Stimulated activated naive B cell treated with anti-CD40 and anti-IgM and Interleukin-4, amounts not matched to agents 10 μg/mL and 1 μg/mL and 100 μg/mL, for 72 hours (primary cell): ENCODE data around the gene ARMH2.
"Not testable (repeated sequence)": the region's sequence is repeated elsewhere in the genome, so short reads cannot be mapped to it uniquely, and the experiment has no call there.

Source experiments
- ATAC-seq, 2 donors: fragments of 150-1000 bp; cut with Tn5 transposase; replicated peaks; 2 replicates each; pipeline ENCODE4 v1.10.0; 2021; ENCODE audit warnings: moderate library complexity in 1 of 2
- DNase-seq: peaks from one replicate; pipeline ENCODE4 v3.0.0; 2021
- H3K27ac Mint-ChIP-seq: one replicate; pipeline ENCODE4 v1.8.0; 2022; ENCODE audit warnings: mild to moderate bottlenecking, mixed read lengths
- H3K27me3 Mint-ChIP-seq, 2 donors: one replicate each; pipeline ENCODE4 v1.8.0; 2022; ENCODE audit warnings: mixed read lengths in 2 of 2
- H3K36me3 Mint-ChIP-seq, 2 donors: one replicate each; pipeline ENCODE4 v1.8.0; 2022; ENCODE audit warnings: mixed read lengths in 2 of 2, mild to moderate bottlenecking in 1 of 2
- H3K4me1 Mint-ChIP-seq, 2 donors: one replicate each; pipeline ENCODE4 v1.8.0; 2022; ENCODE audit warnings: mixed read lengths in 2 of 2, mild to moderate bottlenecking in 1 of 2
- H3K4me3 Mint-ChIP-seq, 2 donors: one replicate each; pipeline ENCODE4 v1.8.0; 2022; ENCODE audit warnings: mild to moderate bottlenecking in 2 of 2, mixed read lengths in 2 of 2, moderate library complexity in 1 of 2
- H3K9me3 Mint-ChIP-seq, 2 donors: one replicate each; pipeline ENCODE4 v1.8.0; 2022; ENCODE audit warnings: mixed read lengths in 2 of 2, mild to moderate bottlenecking in 1 of 2

Gene ARMH2

GRCh38 chr6:24764833-24765828, 33.6 kb downstream of the ARMH2 start:
- ATAC-seq, H3K4me1 Mint-ChIP-seq, H3K27ac Mint-ChIP-seq, H3K4me3 Mint-ChIP-seq, DNase-seq, H3K36me3 Mint-ChIP-seq, H3K9me3 Mint-ChIP-seq, H3K27me3 Mint-ChIP-seq: not testable (repeated sequence)

DNA sequence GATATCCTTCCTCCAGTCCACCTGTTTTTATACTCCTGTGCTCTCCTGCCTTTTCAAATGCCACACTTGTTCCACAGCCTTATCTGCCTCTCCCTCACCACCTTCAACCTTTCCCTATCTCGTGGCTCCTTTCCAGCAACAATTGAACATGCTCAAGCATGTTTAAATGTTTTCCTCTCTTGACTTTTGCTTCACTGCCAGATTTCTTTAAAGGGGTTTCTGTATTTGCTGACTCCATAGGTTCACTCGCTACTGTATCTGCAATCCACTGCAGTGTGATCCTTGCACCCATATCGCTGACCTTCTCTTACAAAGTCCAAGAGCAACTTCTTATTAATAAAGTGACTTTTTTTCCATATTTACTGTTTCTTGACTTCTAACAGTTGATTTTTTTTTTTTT, 35.1 kb downstream of the ARMH2 start:
- H3K4me1 Mint-ChIP-seq, result peaks cover 6 to 7% of the 10 kb centered on the region in 2 donors
- H3K4me3 Mint-ChIP-seq, result no peak overlapping the region
- ATAC-seq, result no peak
- no peaks in the 10 kb centered on the region for H3K27me3 Mint-ChIP-seq
- DNase-seq, result no peak
- no peak overlapping the region for H3K27ac Mint-ChIP-seq
- no peaks in the 10 kb centered on the region for H3K36me3 Mint-ChIP-seq
- H3K9me3 Mint-ChIP-seq, result peaks cover 2 to 4% of the 10 kb centered on the region in 2 donors

DNA sequence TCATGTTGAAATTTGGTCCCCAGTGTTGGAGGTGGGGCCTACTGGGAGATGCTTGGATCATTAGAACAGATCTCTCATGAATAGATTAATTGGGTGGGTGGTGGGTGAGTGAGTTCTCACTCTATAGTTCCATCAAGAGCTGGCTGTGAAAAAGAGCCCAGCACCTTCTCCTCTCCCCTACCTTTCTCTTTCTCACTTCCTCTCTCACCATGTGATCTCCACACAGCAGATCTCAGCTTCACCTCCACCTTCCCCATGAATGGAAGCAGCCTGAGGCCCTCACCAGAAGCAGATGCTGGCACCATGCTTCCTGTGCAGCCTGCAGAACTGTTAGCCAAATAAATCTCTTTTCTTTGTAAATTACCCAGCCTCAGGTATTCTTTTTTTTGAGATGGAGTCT, 36.9 kb downstream of the ARMH2 start:
- no peak for DNase-seq
- peaks cover 6 to 7% of the 10 kb centered on the region in 2 donors for H3K4me1 Mint-ChIP-seq
- H3K36me3 Mint-ChIP-seq, result no peaks in the 10 kb centered on the region
- no peaks in the 10 kb centered on the region for H3K27me3 Mint-ChIP-seq
- H3K27ac Mint-ChIP-seq, result no peak overlapping the region
- ATAC-seq, result peak; percentile 42 to 66
- no peak overlapping the region for H3K4me3 Mint-ChIP-seq
- peaks cover 2 to 4% of the 10 kb centered on the region in 2 donors for H3K9me3 Mint-ChIP-seq

DNA sequence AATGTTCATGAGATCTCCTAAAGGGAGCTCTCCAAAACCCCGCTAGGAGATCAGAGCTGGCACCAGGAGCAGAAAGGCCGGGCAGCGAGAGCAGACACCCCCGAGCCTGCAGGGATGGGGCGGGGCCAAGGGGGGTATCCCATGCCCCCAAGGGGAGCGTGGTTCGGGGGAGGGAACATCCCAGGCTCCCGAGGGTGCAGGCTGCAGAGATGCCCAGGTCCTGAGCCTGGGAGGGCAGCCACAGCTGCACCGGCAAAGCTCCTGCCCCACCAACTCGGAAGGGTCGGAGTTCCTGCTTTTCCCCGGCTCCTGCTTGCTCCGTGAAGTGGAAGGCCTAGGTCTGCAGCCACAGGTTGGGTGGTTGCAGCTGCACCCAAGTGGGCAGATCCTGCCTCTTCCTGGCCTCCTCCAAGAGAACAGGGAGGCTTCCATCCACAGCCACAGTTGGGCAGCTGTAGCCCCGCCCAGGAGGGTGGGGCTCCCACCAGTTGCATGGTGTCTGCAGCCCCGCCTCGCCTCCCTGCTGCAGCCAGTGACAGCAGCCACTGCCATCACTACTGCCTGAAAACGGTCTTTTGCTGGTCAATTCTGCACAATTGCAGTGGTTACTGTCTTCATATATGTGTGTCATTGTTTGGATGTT, 37.4 kb downstream of the ARMH2 start:
- DNase-seq (no peak), ATAC-seq (no peak)
- H3K9me3 Mint-ChIP-seq, result peaks cover 2 to 4% of the 10 kb centered on the region in 2 donors
- H3K27ac Mint-ChIP-seq, result no peak overlapping the region
- peaks cover 6 to 7% of the 10 kb centered on the region in 2 donors for H3K4me1 Mint-ChIP-seq
- H3K27me3 Mint-ChIP-seq, result no peaks in the 10 kb centered on the region
- H3K4me3 Mint-ChIP-seq, result no peak overlapping the region
- H3K36me3 Mint-ChIP-seq, result no peaks in the 10 kb centered on the region

- no peak for ATAC-seq
These were observed 38.5 kb downstream of the ARMH2 start for GRCh38 chr6:24760210-24760609.

GRCh38 chr6:24759718-24760117, 39.0 kb downstream of the ARMH2 start:
- no peak overlapping the region for H3K27ac Mint-ChIP-seq
- no peaks in the 10 kb centered on the region for H3K27me3 Mint-ChIP-seq
- H3K36me3 Mint-ChIP-seq, result no peaks in the 10 kb centered on the region
- no peak overlapping the region for H3K4me3 Mint-ChIP-seq
- DNase-seq (no peak), ATAC-seq (no peak)
- peaks cover 6 to 7% of the 10 kb centered on the region in 2 donors for H3K4me1 Mint-ChIP-seq
- peaks cover 2 to 4% of the 10 kb centered on the region in 2 donors for H3K9me3 Mint-ChIP-seq

More at GRCh38 chr6:24760210-24760609, 38.5 kb downstream of the ARMH2 start:
- Mint-ChIP-seq H3K36me3 (no peaks in the 10 kb centered on the region), H3K9me3 (peaks cover 2 to 4% of the 10 kb centered on the region in 2 donors), H3K4me1 (peaks cover 6 to 7% of the 10 kb centered on the region in 2 donors), H3K27ac (no peak overlapping the region), H3K4me3 (no peak overlapping the region), H3K27me3 (no peaks in the 10 kb centered on the region)
- no peak for DNase-seq

DNA sequence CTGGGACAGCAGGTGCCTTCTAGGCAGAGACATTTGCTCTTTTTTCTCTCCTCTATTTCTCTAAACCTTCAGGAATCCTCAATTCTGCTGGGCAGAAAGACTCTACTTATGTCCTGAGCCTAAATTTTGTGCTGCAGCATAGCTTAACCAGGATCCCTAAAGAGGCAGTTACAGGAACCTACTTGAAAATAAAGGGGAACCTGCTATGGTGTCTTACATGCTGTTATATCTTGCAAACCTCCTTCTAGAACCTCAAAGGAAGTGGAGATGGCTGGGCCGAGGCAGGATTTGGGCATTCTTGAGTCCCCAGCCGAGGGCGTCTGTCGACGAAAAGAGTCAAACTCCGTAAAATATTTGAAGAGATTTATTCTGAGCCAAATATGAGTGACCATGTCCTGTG, 41.1 kb downstream of the ARMH2 start:
- peaks cover 3 to 4% of the 10 kb centered on the region in 2 donors for H3K9me3 Mint-ChIP-seq
- H3K27ac Mint-ChIP-seq, result no peak overlapping the region
- no peaks in the 10 kb centered on the region for H3K27me3 Mint-ChIP-seq
- no peak for DNase-seq
- no peak for ATAC-seq
- no peak overlapping the region for H3K4me3 Mint-ChIP-seq
- no peaks in the 10 kb centered on the region for H3K36me3 Mint-ChIP-seq
- peaks cover 6 to 7% of the 10 kb centered on the region in 2 donors for H3K4me1 Mint-ChIP-seq

GRCh38 chr6:24755279-24755678, 43.4 kb downstream of the ARMH2 start:
- Mint-ChIP-seq H3K36me3 (no peaks in the 10 kb centered on the region), H3K4me1 (no peaks in the 10 kb centered on the region), H3K9me3 (peaks cover 0 to 2% of the 10 kb centered on the region in 2 donors), H3K27ac (no peak overlapping the region), H3K4me3 (no peak overlapping the region), H3K27me3 (no peaks in the 10 kb centered on the region)
- ATAC-seq (no peak), DNase-seq (no peak)

- not testable (repeated sequence) for ATAC-seq, H3K36me3 Mint-ChIP-seq, H3K9me3 Mint-ChIP-seq, DNase-seq, H3K27me3 Mint-ChIP-seq, H3K27ac Mint-ChIP-seq, H3K4me1 Mint-ChIP-seq, H3K4me3 Mint-ChIP-seq
These were observed 44.3 kb downstream of the ARMH2 start for GRCh38 chr6:24754378-24754777.

DNA sequence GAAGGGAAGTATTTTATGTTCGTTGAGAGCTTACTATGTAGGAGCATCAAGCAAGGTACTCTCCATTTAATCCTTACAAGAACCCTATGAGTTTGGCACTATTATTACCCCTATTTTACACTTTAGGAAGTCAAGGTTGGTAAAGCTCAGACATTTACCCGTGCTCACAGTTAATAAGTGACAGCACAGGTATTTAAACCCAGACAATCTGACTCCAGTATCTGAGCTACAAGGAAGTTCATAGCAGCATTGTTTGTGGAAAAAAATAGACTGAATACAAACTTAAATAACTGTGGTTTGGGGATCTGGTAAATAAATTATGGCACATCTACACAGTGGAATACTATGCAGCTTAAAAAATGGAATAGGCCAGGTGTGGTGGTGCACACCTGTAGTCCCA, 45.2 kb downstream of the ARMH2 start:
- DNase-seq (no peak), ATAC-seq (no peak)
- no peak overlapping the region for H3K4me3 Mint-ChIP-seq
- no peaks in the 10 kb centered on the region for H3K27me3 Mint-ChIP-seq
- H3K4me1 Mint-ChIP-seq, result peaks cover 7% of the 10 kb centered on the region in 2 donors
- peaks cover 0 to 2% of the 10 kb centered on the region in 2 donors for H3K9me3 Mint-ChIP-seq
- H3K36me3 Mint-ChIP-seq, result no peaks in the 10 kb centered on the region
- no peak overlapping the region for H3K27ac Mint-ChIP-seq

GRCh38 chr6:24752917-24753492, 45.7 kb downstream of the ARMH2 start:
- Mint-ChIP-seq H3K27me3 (no peaks in the 10 kb centered on the region), H3K36me3 (no peaks in the 10 kb centered on the region), H3K4me3 (no peak overlapping the region), H3K4me1 (peaks cover 7% of the 10 kb centered on the region in 2 donors), H3K9me3 (peaks cover 0 to 2% of the 10 kb centered on the region in 2 donors), H3K27ac (no peak overlapping the region)
- ATAC-seq (no peak), DNase-seq (no peak)

GRCh38 chr6:24752503-24752902, 46.2 kb downstream of the ARMH2 start:
- Mint-ChIP-seq H3K4me1 (peaks cover 7% of the 10 kb centered on the region in 2 donors), H3K36me3 (no peaks in the 10 kb centered on the region), H3K9me3 (peaks cover 0 to 2% of the 10 kb centered on the region in 2 donors), H3K27ac (no peak overlapping the region), H3K27me3 (no peaks in the 10 kb centered on the region), H3K4me3 (no peak overlapping the region)
- DNase-seq, result no peak
- ATAC-seq, result no peak

DNA sequence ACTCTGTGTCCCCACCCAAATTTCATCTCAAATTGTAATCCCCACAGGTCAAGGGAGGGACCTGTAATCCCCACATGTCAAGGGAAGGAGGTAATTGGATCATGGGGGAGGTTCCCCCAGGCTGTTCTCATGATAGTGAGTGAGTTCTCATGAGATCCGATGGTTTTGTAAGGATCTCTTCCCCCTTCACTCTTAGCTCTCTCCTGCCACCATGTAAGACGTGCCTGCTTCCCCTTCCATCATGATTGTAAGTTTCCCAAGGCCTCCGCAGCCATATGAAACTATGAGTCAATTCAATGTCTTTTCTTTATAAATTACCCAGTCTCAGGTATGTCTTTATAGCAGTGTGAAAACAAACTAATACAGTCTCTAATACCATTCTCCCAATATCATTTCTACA, 47.8 kb downstream of the ARMH2 start:
- DNase-seq, H3K27ac Mint-ChIP-seq: not testable (repeated sequence)

DNA sequence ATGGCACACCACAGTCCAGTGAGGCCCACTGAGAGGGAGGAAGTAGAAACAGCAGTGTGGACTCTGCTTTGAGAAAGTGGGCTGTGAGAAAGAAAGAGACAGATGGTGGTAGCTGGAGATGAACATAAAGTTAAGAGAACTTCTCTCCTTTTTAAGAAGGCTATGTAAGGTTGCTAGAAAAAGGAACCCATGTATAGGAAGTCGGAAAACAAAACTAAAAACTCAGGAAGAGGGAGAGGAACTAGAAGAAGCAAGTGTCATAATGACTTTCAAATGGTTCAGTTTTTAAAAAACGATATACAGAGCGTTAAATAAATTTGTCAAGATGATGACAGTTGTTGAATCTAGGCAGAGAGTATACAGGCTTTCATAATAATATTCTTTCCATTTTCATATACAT, 49.4 kb downstream of the ARMH2 start:
- DNase-seq, result no peak
- H3K4me3 Mint-ChIP-seq, result no peak overlapping the region
- H3K36me3 Mint-ChIP-seq, result peaks cover 0 to 2% of the 10 kb centered on the region in 2 donors
- H3K27ac Mint-ChIP-seq, result no peak overlapping the region
- H3K4me1 Mint-ChIP-seq, result peaks cover 13 to 19% of the 10 kb centered on the region in 2 donors
- ATAC-seq, result no peak
- peaks cover 0 to 2% of the 10 kb centered on the region in 2 donors for H3K9me3 Mint-ChIP-seq
- no peaks in the 10 kb centered on the region for H3K27me3 Mint-ChIP-seq

More for the DNA sequence above, 47.8 kb downstream of the ARMH2 start:
- H3K27me3 Mint-ChIP-seq, H3K4me3 Mint-ChIP-seq, ATAC-seq, H3K4me1 Mint-ChIP-seq, H3K9me3 Mint-ChIP-seq, H3K36me3 Mint-ChIP-seq: not testable (repeated sequence)
